A549 (cell line): Measurements from ENCODE around the gene F5.

Source experiments
- CBX8 ChIP-seq: fragments of 200-600 bp; sonication (generic); IDR thresholded peaks from 2 replicates; pipeline ENCODE4 v1.6.1; 2016
- CTCF ChIP-seq: fragments of >200 bp; sonication (Bioruptor Twin); formaldehyde crosslinking; IDR thresholded peaks from 3 replicates; pipeline ENCODE4 v1.5.1; 2016
- EP300 ChIP-seq, 2 experiments: fragments of >200 bp; sonication (Bioruptor Twin); formaldehyde crosslinking; IDR thresholded peaks; 2 replicates in 1 of 2; 3 replicates in 1 of 2; pipeline ENCODE4 v1.6.1; 2016 to 2017
- JUN ChIP-seq, 2 experiments: fragments of >200 bp; sonication (Bioruptor Twin); formaldehyde crosslinking; IDR thresholded peaks; 2 replicates in 1 of 2; 3 replicates in 1 of 2; pipeline ENCODE4 v1.6.1; 2016 to 2017
- JUNB ChIP-seq: fragments of >200 bp; sonication (Bioruptor Twin); formaldehyde crosslinking; IDR thresholded peaks from 2 replicates; pipeline ENCODE4 v1.6.1; 2016
- KDM1A ChIP-seq: fragments of 200-600 bp; sonication (generic); IDR thresholded peaks from 2 replicates; pipeline ENCODE4 v1.6.1; 2016; ENCODE audit warnings: low read depth, mild to moderate bottlenecking
- KDM5A ChIP-seq: fragments of 200-600 bp; sonication (generic); IDR thresholded peaks from 2 replicates; pipeline ENCODE4 v1.6.1; 2016; ENCODE audit warnings: antibody characterized with exemption, mild to moderate bottlenecking
- MAX ChIP-seq: IDR thresholded peaks from 2 replicates; pipeline ENCODE4 v1.6.1; 2012
- PBX3 ChIP-seq: IDR thresholded peaks from 2 replicates; pipeline ENCODE4 v1.6.1; 2012
- POLR2A ChIP-seq: IDR thresholded peaks from 2 replicates; pipeline ENCODE4 v1.6.1; 2012; ENCODE audit warnings: mild to moderate bottlenecking, low read length
- RAD21 ChIP-seq, 2 experiments: fragments of >200 bp in 1 of 2; sonication (Bioruptor Twin) in 1 of 2; formaldehyde crosslinking in 1 of 2; IDR thresholded peaks in 1 of 2; conservative IDR thresholded peaks in 1 of 2; 2 replicates in 1 of 2; 3 replicates in 1 of 2; pipeline ENCODE4 v1.6.1; 2012 to 2018; ENCODE audit warnings: inconsistent platforms in 1 of 2
- SMC3 ChIP-seq: fragments of >200 bp; sonication (Bioruptor Twin); formaldehyde crosslinking; IDR thresholded peaks from 3 replicates; pipeline ENCODE4 v1.6.1; 2018; ENCODE audit warnings: inconsistent platforms

GRCh38 chr1:169475806-169476387, 110.4 kb downstream of the F5 start:
- TF ChIP-seq EP300 (IDR thresholded peaks at IDR 0.05) (no peak), JUNB (no peak), RAD21 (conservative IDR thresholded peaks at IDR 0.05 in 1 of 2, IDR thresholded peaks at IDR 0.05 in 1 of 2) (no peak), CTCF (no peak), KDM5A (no peak), KDM1A (no peak), PBX3 (no peak), JUN (IDR thresholded peaks at IDR 0.05) (no peak), POLR2A (no peak), CBX8 (no peak), SMC3 (no peak), MAX (no peak)
